ENCODE results near the gene ZNF891.

Gene ZNF891

GRCh38 chr12:133130038-133130807 is at the start of gene ZNF891, which contains the start of gene ZNF10:
ZNF891 (minus strand) TSS chr12:133130274; CDS start chr12:133121918, 8,356 bp downstream.
ZNF10 (plus strand) TSS chr12:133130627; CDS start chr12:133144493, 13,866 bp downstream.
- Mint-ChIP-seq H3K36me3 (peaks cover 45% of the 10 kb centered on the region), H3K27me3 (no peaks in the 10 kb centered on the region), H3K4me1 (ENCODE audit: low read depth) (peaks cover 22% of the 10 kb centered on the region), H3K9me3 (ENCODE audit: low read depth) (peaks cover 21% of the 10 kb centered on the region), H3K4me3 (peak within 1 kb of the TSS; percentile 96), H3K27ac (peak within 1 kb of the TSS; percentile 97)

GRCh38 chr12:133174901-133175300 is 44.8 kb upstream of the ZNF891 start:
- Mint-ChIP-seq H3K36me3 (peaks cover 28% of the 10 kb centered on the region), H3K27me3 (no peaks in the 10 kb centered on the region), H3K4me1 (ENCODE audit: low read depth) (no peaks in the 10 kb centered on the region), H3K4me3 (no peak overlapping the region), H3K9me3 (ENCODE audit: low read depth) (peaks cover 35% of the 10 kb centered on the region), H3K27ac (no peak overlapping the region)

- H3K27ac Mint-ChIP-seq = no peak overlapping the region
- peaks cover 30% of the 10 kb centered on the region for H3K9me3 Mint-ChIP-seq (ENCODE audit: low read depth)
These were observed 42.4 kb upstream of the ZNF891 start for GRCh38 chr12:133172491-133172890.

GRCh38 chr12:133165776-133166175 is 35.7 kb upstream of the ZNF891 start:
- H3K4me1 Mint-ChIP-seq (ENCODE audit: low read depth) = no peaks in the 10 kb centered on the region
- no peaks in the 10 kb centered on the region for H3K27me3 Mint-ChIP-seq
- H3K4me3 Mint-ChIP-seq = no peak overlapping the region
- H3K9me3 Mint-ChIP-seq (ENCODE audit: low read depth) = peaks cover 38% of the 10 kb centered on the region
- peaks cover 34% of the 10 kb centered on the region for H3K36me3 Mint-ChIP-seq
- H3K27ac Mint-ChIP-seq = no peak overlapping the region

More at GRCh38 chr12:133172491-133172890, 42.4 kb upstream of the ZNF891 start:
- H3K27me3 Mint-ChIP-seq = no peaks in the 10 kb centered on the region
- H3K36me3 Mint-ChIP-seq = peaks cover 27% of the 10 kb centered on the region
- no peak overlapping the region for H3K4me3 Mint-ChIP-seq
- H3K4me1 Mint-ChIP-seq (ENCODE audit: low read depth) = no peaks in the 10 kb centered on the region

- H3K9me3 Mint-ChIP-seq (ENCODE audit: low read depth) = peaks cover 46% of the 10 kb centered on the region
These were observed 26.1 kb upstream of the ZNF891 start for GRCh38 chr12:133156125-133156690.

GRCh38 chr12:133145981-133146380 is 15.9 kb upstream of the ZNF891 start:
- Mint-ChIP-seq H3K4me1 (ENCODE audit: low read depth) (no peaks in the 10 kb centered on the region), H3K36me3 (peaks cover 63% of the 10 kb centered on the region), H3K4me3 (no peak overlapping the region), H3K27ac (no peak overlapping the region), H3K27me3 (no peaks in the 10 kb centered on the region), H3K9me3 (ENCODE audit: low read depth) (peaks cover 37% of the 10 kb centered on the region)

More at GRCh38 chr12:133156125-133156690, 26.1 kb upstream of the ZNF891 start:
- Mint-ChIP-seq H3K4me1 (ENCODE audit: low read depth) (no peaks in the 10 kb centered on the region), H3K36me3 (peaks cover 73% of the 10 kb centered on the region), H3K4me3 (no peak overlapping the region), H3K27me3 (no peaks in the 10 kb centered on the region), H3K27ac (no peak overlapping the region)

GRCh38 chr12:133135747-133136146 is 5.7 kb upstream of the ZNF891 start:
- H3K27ac Mint-ChIP-seq = no peak overlapping the region

GRCh38 chr12:133130808-133131128 is 694 bp upstream of the ZNF891 start:
- H3K9me3 Mint-ChIP-seq (ENCODE audit: low read depth) = peaks cover 26% of the 10 kb centered on the region
- peak overlapping the region; percentile 97 for H3K27ac Mint-ChIP-seq
- H3K36me3 Mint-ChIP-seq = peaks cover 45% of the 10 kb centered on the region
- peaks cover 22% of the 10 kb centered on the region for H3K4me1 Mint-ChIP-seq (ENCODE audit: low read depth)
- H3K4me3 Mint-ChIP-seq = peak overlapping the region; percentile 96
- H3K27me3 Mint-ChIP-seq = no peaks in the 10 kb centered on the region

More at GRCh38 chr12:133135747-133136146, 5.7 kb upstream of the ZNF891 start:
- Mint-ChIP-seq H3K27me3 (no peaks in the 10 kb centered on the region), H3K4me1 (ENCODE audit: low read depth) (peaks cover 12% of the 10 kb centered on the region), H3K9me3 (ENCODE audit: low read depth) (peaks cover 43% of the 10 kb centered on the region), H3K4me3 (no peak overlapping the region), H3K36me3 (peaks cover 73% of the 10 kb centered on the region)

- Mint-ChIP-seq H3K9me3 (ENCODE audit: low read depth) (peaks cover 21% of the 10 kb centered on the region), H3K27ac (peak overlapping the region; percentile 97), H3K36me3 (peaks cover 44% of the 10 kb centered on the region), H3K4me3 (peak overlapping the region; percentile 96), H3K4me1 (ENCODE audit: low read depth) (peaks cover 22% of the 10 kb centered on the region), H3K27me3 (no peaks in the 10 kb centered on the region)
These were observed 571 bp downstream of the ZNF891 start for GRCh38 chr12:133129368-133130037.

- H3K4me3 Mint-ChIP-seq = peak overlapping the region; percentile 4
- H3K4me1 Mint-ChIP-seq (ENCODE audit: low read depth) = peaks cover 8% of the 10 kb centered on the region
- peaks cover 28% of the 10 kb centered on the region for H3K9me3 Mint-ChIP-seq (ENCODE audit: low read depth)
- H3K27ac Mint-ChIP-seq = no peak overlapping the region
- H3K36me3 Mint-ChIP-seq = peaks cover 57% of the 10 kb centered on the region
- no peaks in the 10 kb centered on the region for H3K27me3 Mint-ChIP-seq
These were observed 5.4 kb downstream of the ZNF891 start for GRCh38 chr12:133124674-133125073.

GRCh38 chr12:133120385-133121191 is 9.5 kb downstream of the ZNF891 start:
- H3K36me3 Mint-ChIP-seq = peaks cover 70% of the 10 kb centered on the region
- no peaks in the 10 kb centered on the region for H3K4me1 Mint-ChIP-seq (ENCODE audit: low read depth)
- H3K27ac Mint-ChIP-seq = no peak overlapping the region
- H3K4me3 Mint-ChIP-seq = no peak overlapping the region
- peaks cover 42% of the 10 kb centered on the region for H3K9me3 Mint-ChIP-seq (ENCODE audit: low read depth)
- no peaks in the 10 kb centered on the region for H3K27me3 Mint-ChIP-seq

- no peak overlapping the region for H3K27ac Mint-ChIP-seq
- H3K9me3 Mint-ChIP-seq (ENCODE audit: low read depth) = peaks cover 31% of the 10 kb centered on the region
- H3K4me1 Mint-ChIP-seq (ENCODE audit: low read depth) = no peaks in the 10 kb centered on the region
- H3K27me3 Mint-ChIP-seq = no peaks in the 10 kb centered on the region
- H3K36me3 Mint-ChIP-seq = peaks cover 53% of the 10 kb centered on the region
- H3K4me3 Mint-ChIP-seq = no peak overlapping the region
These were observed 21.9 kb downstream of the ZNF891 start for GRCh38 chr12:133108150-133108549.

- no peak overlapping the region for H3K27ac Mint-ChIP-seq
- H3K4me1 Mint-ChIP-seq (ENCODE audit: low read depth) = no peaks in the 10 kb centered on the region
- H3K9me3 Mint-ChIP-seq (ENCODE audit: low read depth) = peaks cover 31% of the 10 kb centered on the region
- H3K27me3 Mint-ChIP-seq = no peaks in the 10 kb centered on the region
- H3K4me3 Mint-ChIP-seq = no peak overlapping the region
- peaks cover 59% of the 10 kb centered on the region for H3K36me3 Mint-ChIP-seq
These were observed 23.0 kb downstream of the ZNF891 start for GRCh38 chr12:133107121-133107520.

- H3K4me3 Mint-ChIP-seq = peak overlapping the region; percentile 20
- no peaks in the 10 kb centered on the region for H3K4me1 Mint-ChIP-seq (ENCODE audit: low read depth)
- H3K9me3 Mint-ChIP-seq (ENCODE audit: low read depth) = peaks cover 31% of the 10 kb centered on the region
- H3K36me3 Mint-ChIP-seq = peaks cover 62% of the 10 kb centered on the region
- no peak overlapping the region for H3K27ac Mint-ChIP-seq
- H3K27me3 Mint-ChIP-seq = no peaks in the 10 kb centered on the region
These were observed 23.8 kb downstream of the ZNF891 start for GRCh38 chr12:133106253-133106652.
